MV-4-11 (cell line): ENCODE measurements around the gene CFAP77.

Source experiments
- DNase-seq: peaks from one replicate; lab custom pipeline; 2025; lab: John Stamatoyannopoulos, UW

CFAP77 gene

DNA sequence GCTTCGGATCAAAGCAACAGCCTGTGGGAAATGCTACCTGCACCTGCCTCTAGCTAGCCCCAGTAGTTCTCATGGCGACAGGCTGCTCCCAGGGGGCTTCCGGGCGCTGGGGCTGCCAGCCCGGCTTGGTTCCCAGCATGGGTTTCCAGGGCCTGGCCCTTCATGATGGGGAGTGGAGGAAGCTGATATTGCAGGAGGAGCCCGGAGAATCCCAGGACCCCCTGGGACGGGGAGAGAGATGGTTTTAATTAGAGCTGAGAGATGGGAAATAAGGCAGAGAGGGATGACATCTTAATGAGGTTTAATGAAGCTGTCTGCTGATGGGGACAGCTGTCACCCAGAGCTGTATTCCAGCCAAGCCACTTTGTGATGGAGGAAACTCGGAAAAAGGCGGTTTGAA lies 78.6 kb downstream of the CFAP77 start:
- no peak for DNase-seq

GRCh38 chr9:132489536-132489935 lies 79.5 kb downstream of the CFAP77 start:
- DNase-seq = no peak

- no peak for DNase-seq
Observed at GRCh38 chr9:132494857-132495256, 84.8 kb downstream of the CFAP77 start.

DNA sequence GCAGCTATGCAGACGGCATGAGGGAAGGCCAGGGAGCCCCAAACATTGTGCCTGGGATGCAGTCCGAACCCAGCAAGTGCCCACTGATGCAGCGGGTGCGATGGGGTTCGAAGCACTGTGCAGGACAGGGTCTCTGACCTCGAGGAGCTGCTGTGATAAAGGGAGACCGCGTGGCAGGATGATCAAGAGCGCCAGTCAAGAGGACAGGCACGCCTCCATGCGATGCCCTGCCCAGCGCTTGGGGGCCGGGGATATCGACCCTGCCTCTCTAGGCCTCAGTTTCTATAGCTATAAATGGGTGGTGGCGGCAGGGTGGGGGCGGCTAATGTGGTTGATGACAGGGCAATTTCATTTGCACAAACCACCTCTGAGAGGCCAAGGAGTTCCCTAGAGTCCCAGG lies 87.7 kb downstream of the CFAP77 start:
- no peak for DNase-seq

DNA sequence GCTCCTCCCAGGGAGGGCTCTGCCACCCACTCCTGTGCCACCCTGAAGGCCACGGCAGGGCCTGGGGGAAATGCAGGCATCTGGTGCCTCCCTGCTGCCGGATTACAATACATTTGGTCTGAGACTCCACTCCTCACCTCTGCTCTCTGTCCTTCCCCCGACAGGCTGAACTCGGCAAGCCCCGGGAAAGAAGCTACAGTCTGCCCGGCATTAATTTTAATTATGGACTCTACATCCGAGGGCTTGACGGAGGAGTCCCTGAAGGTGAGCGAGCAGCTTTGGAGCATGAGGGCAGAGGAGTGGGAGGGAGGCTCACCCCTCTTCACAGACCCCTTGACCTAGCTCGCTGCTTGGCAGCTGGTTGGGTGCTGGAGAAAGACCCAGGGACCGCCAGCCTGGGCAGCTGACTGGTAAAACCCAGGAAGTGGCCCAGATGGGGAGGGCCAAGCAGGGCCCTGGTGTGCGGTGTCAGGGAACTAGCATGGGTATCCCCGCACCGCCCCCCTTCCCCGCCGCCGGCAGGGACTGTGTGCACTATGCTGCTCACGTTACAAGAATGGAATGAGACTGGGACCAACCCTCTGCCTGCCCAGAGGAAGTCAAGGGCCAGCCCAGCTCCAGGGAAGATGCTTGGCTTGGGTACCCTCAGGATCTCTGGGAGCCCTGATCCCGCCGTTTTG lies 88.7 kb downstream of the CFAP77 start:
- DNase-seq = no peak

GRCh38 chr9:132499251-132499650 lies 89.2 kb downstream of the CFAP77 start:
- no peak for DNase-seq

- DNase-seq = no peak
Observed at GRCh38 chr9:132500193-132500592, 90.2 kb downstream of the CFAP77 start.

DNA sequence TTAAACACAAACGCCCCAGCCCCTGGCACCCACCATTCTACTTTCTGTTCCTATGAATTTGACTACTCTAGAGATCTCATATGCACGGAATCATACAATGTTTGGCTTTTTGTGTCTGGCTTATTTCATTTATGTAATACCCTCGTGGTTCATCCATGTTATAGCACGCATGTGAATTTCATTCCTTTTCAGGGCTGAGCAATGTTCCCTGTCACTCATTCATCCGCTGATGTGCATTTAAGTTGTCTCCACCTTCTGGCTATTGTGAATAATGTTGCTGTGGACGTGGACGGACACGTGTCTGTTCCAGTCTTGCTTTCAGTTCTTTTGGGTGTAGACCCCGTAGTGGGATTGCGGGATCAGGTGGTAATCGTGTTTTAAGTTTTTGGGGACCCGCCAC lies 92.5 kb downstream of the CFAP77 start:
- DNase-seq = no peak

- no peak for DNase-seq
Observed at GRCh38 chr9:132503116-132503515, 93.1 kb downstream of the CFAP77 start.

DNA sequence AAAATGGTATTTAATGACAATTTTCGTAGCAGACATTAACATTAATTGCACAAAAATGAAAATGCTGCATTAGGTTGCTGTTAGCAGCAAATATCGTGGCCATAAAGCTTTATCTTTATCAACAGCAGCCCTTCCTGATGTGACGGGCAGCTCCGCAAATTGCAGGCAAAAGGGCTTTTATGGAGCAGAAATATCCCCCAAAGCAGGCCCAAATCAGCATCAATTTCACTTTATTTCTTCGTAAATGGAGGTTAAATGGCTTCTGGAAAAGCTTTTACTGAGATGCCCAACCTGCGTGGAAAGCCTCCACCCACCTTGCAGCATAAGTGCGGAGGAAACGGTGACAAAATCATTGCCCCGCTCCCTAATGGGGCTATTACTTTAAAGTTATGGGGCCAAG lies 94.5 kb downstream of the CFAP77 start:
- DNase-seq = no peak

GRCh38 chr9:132505991-132506655 lies 96.1 kb downstream of the CFAP77 start:
- DNase-seq = no peak

DNA sequence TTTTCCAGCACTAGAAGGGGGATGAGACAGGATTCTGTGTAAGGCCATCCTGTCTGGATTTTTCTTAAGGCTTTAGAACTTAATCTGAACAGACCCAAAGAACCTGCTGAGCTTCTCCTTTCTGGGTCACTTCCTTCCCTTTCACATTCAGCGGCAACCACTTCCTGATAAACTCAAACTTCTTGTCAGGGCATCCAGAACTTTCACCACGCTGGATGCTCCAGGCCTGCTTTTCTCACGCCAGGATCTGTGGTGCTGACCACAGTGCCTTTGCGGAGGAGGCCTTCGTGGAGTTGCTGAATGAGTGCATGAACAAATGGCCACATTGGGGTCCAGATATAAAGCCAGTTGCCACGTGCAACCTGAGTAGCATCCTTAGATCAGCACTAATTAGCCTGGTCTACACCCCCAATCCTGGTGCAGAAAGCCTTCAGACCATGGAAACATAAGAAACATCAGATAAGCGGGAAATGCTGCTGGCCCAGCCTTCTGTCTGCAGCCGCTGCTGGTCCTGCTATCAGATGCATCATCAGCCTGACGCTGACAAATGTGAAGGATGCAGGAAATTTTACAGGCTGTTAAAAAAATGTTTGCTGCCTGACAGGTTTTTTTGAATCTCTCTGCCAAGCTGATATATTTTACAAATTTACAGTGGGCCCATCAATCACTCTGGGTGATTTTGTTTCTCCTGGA lies 97.1 kb downstream of the CFAP77 start:
- peak; percentile 54 for DNase-seq

GRCh38 chr9:132507670-132508469 lies 97.9 kb downstream of the CFAP77 start:
- DNase-seq = peak; percentile 31

- no peak for DNase-seq
Observed at GRCh38 chr9:132509928-132510874, 100.2 kb downstream of the CFAP77 start.

DNA sequence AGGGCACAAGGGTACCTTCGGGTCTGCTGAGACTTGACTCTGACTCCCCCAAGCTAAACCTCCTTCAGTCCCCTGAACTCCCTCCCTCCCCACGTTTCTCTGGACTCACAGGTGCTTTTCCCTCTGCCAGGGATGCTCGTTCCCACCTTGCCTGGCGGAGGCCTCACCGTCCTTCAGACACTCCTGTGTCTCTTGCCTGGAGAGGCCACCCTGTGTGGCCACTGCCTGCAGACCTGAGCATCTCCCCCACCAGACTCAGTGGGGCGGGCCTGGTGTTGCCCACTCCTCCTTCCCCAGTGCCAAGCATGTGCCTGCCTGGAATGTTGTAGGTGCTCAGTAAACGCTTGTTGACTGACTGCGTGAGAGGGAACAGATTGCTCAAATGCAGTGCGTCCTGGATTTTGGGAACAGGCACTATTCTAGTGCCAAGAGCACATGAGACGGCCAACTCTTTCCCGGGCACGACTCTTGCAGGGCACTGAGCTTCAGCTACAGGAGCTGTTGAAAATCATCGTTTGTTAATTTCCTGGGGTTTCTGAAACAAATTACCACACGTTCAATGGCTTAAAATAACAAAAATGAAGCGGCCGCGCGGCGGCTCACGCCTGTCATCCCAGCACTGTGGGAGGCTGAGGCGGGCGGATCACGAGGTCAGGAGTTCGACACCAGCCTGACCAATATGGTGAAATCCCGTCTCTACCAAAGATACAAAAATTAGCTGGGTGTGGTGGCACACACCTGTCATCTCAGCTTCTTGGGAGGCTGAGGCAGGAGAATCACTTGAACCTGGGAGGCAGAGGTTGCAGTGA lies 101.4 kb downstream of the CFAP77 start:
- DNase-seq = no peak

DNA sequence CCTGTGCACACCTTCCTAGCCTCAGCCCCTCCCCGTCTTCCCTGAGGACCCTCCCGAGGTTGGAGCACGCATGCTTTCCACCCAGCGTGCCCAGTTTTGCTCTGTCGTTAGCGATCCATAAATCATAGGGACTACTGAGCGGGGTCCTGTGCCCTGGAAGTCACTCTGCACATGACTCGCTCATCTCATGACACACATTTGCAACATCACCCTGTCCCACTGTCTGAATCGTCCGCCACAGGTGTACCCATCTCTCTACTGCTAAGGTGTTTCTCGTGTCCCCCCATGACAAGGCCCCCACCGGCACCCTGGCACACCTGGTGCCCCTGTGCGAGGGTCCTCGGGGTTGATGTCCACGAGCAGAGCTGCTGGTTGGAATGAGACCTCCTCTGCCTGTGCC lies 103.4 kb downstream of the CFAP77 start:
- DNase-seq = no peak

DNA sequence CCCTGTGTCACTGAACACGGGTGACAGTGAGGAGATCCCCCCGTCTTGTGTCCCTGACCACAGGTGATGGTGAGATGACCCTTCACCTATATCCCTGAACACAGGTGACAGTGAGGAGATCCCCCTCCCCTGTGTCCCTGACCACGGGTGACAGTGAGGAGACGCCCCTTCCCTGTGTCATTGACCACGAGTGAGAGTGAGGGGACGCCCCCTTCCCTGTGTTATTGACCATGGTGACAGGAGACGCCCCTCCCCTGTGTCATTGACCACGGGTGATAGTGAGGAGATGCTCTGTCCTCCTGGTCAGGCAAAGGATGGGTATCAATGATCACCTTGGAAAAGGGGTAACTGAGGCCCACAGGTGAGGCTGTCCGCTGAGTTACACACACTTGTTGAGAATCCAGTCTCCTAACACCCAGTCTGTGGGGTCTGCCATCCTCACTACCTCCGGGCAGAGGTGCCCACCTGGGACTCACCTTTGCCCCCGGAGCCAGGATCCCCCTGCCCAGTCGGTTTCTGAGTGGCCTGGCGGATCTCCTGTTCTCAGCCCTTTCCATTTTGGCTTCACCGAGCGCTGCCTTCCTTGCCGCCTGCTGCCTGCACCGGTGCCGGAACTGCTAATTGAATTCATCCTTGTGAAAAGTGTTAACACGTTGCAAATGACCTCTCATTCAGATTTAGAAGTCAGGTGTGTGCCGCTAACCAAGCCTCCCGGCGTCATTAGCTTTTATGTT lies 104.2 kb downstream of the CFAP77 start:
- DNase-seq = no peak

GRCh38 chr9:132514821-132515220 lies 104.8 kb downstream of the CFAP77 start:
- DNase-seq = no peak

DNA sequence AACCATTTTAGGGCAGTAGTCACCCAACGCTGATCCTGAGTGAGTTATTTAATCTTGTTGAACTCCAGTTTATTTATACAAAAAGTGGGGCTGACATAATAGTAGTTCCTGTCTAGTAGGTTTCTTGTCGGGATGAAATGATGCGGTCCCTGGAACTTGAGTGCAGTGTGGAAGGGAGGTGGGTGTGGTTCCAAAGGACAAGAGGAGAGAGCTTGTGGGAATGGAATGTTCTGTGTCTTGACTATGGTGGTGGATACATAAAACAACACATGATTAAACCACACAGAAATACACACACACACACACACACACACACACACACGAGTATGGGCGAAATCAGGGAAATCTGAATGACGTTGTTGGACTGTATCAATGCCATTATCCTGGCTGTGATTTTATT lies 106.3 kb downstream of the CFAP77 start:
- no peak for DNase-seq

GRCh38 chr9:132516911-132517310 lies 106.9 kb downstream of the CFAP77 start:
- no peak for DNase-seq
